Calu3 (cell line): ENCODE measurements around the gene PRRT1B. TPM values are rescaled to one million over a fixed set of nuclear protein-coding genes. Genes with fewer than 3 reads are reported as not detected.

ENCODE experiments used
- BruUV-seq: library from RNA; stranded (reverse); fragments of 400-500 nt; replicated peaks from 2 replicates; lab custom pipeline; 2021; lab: Mats Ljungman, UMichigan
- CTCF ChIA-PET: fragments of 300-600 bp; sonication (Branson Sonifier 250); formaldehyde crosslinking; loops from one replicate; lab custom pipeline; 2022; ENCODE audit warnings: antibody characterized with exemption; lab: Charles Lee
- DNase-seq: peaks from one replicate; pipeline ENCODE4 v3.0.0; 2022
- H3K27ac Mint-ChIP-seq: one replicate; pipeline ENCODE4 v1.8.0; 2022; ENCODE audit warnings: mixed read lengths; ENCODE audit not compliant: unreplicated experiment
- H3K27me3 Mint-ChIP-seq: one replicate; pipeline ENCODE4 v1.8.0; 2022; ENCODE audit warnings: mixed read lengths; ENCODE audit not compliant: unreplicated experiment
- H3K36me3 Mint-ChIP-seq: one replicate; pipeline ENCODE4 v1.8.0; 2022; ENCODE audit warnings: mild to moderate bottlenecking, moderate library complexity, mixed read lengths; ENCODE audit not compliant: insufficient read depth, unreplicated experiment
- H3K4me1 Mint-ChIP-seq: one replicate; pipeline ENCODE4 v1.8.0; 2022; ENCODE audit warnings: mild to moderate bottlenecking, low read depth, mixed read lengths; ENCODE audit not compliant: unreplicated experiment
- H3K4me3 Mint-ChIP-seq: one replicate; pipeline ENCODE4 v1.8.0; 2022; ENCODE audit warnings: mild to moderate bottlenecking, low read depth, moderate library complexity, mixed read lengths; ENCODE audit not compliant: unreplicated experiment
- H3K9me3 Mint-ChIP-seq: one replicate; pipeline ENCODE4 v1.8.0; 2022; ENCODE audit warnings: low read depth, mixed read lengths; ENCODE audit not compliant: unreplicated experiment
- intact Hi-C: fragments of 100-400 bp; cut with micrococcal nuclease; formaldehyde crosslinking; loops from one replicate; pipeline ENCODE4 v1.10.0; 2022; ENCODE audit not compliant: unreplicated experiment
- total RNA-seq: library from RNA; stranded (reverse); gene quantifications from 2 replicates; pipeline ENCODE4 v1.2.3, GENCODE V29; 2022
- TF ChIP-seq, protein P1 (sequence below): fragments of 200-600 bp; IDR thresholded peaks from one replicate; pipeline ENCODE4 v1.8.0; 2022; ENCODE audit warnings: antibody characterized with exemption; ENCODE audit not compliant: unreplicated experiment

Gene PRRT1B
- total RNA-seq, 1 experiment from 2014 or later = not detected

- Mint-ChIP-seq H3K4me3 (no peak overlapping the region), H3K27ac (no peak overlapping the region), H3K9me3 (no peaks in the 10 kb centered on the region), H3K36me3 (peaks cover 9% of the 10 kb centered on the region), H3K27me3 (peaks cover 74% of the 10 kb centered on the region), H3K4me1 (no peaks in the 10 kb centered on the region)
- TF ChIP-seq, protein P1, sequence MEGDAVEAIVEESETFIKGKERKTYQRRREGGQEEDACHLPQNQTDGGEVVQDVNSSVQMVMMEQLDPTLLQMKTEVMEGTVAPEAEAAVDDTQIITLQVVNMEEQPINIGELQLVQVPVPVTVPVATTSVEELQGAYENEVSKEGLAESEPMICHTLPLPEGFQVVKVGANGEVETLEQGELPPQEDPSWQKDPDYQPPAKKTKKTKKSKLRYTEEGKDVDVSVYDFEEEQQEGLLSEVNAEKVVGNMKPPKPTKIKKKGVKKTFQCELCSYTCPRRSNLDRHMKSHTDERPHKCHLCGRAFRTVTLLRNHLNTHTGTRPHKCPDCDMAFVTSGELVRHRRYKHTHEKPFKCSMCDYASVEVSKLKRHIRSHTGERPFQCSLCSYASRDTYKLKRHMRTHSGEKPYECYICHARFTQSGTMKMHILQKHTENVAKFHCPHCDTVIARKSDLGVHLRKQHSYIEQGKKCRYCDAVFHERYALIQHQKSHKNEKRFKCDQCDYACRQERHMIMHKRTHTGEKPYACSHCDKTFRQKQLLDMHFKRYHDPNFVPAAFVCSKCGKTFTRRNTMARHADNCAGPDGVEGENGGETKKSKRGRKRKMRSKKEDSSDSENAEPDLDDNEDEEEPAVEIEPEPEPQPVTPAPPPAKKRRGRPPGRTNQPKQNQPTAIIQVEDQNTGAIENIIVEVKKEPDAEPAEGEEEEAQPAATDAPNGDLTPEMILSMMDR = no peak
- CTCF ChIA-PET = no interaction called here
- no TSS peak for BruUV-seq
- intact Hi-C loops = no loop called here
- DNase-seq = no peak
Observed at GRCh38 chr9:131552030-131552429, 6.7 kb downstream of the PRRT1B start.

DNA sequence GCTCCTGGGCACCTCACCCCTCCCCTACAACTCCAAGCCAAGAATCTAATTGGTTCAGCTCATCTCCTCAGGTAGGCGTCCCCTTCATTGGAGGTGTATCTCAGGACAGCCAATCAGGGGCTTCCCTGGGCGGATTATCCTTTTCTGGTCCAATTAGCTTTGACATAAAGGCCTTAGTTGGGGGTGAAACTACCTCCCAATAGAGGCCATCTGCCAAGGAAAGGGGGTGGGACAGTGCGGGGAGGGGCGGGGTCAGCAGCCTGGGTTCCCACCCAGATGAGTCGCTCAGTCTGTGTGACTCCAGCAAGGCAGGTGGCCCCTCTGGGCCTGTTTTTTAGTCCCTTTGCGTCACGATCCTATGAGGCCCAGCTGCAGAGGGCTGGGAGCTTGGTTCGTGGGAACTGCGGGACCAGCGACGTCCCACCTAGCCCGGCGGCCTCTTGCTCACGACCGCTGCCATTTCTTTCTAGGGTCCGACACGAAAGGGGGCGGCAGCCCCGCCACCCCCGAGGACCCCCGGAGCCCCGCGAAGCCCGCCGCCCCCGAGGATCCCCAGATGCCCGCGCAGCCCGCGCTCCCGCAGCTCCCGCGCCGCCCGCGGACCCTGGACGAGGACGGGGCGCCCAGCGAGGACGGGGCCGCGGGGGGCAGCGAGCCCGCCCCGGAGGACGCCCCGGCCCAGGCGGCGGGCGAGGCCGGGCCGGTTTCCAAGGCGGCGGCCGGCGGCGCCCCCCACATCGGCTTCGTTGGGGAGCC, 8.9 kb downstream of the PRRT1B start:
- H3K36me3 Mint-ChIP-seq = peaks cover 9% of the 10 kb centered on the region
- no peak for DNase-seq
- no peak overlapping the region for H3K27ac Mint-ChIP-seq
- no peak overlapping the region for H3K4me3 Mint-ChIP-seq
- H3K27me3 Mint-ChIP-seq = peaks cover 56% of the 10 kb centered on the region
- no peaks in the 10 kb centered on the region for H3K4me1 Mint-ChIP-seq
- TF ChIP-seq, protein P1 = no peak
- CTCF ChIA-PET = interaction anchor here (0.6 kb wide), 2 partner anchors 21 to 165 kb away, joined by 3 to 11 read pairs; no protein-coding TSS in a partner anchor
- intact Hi-C loops = no loop called here
- BruUV-seq = no TSS peak
- H3K9me3 Mint-ChIP-seq = no peaks in the 10 kb centered on the region

DNA sequence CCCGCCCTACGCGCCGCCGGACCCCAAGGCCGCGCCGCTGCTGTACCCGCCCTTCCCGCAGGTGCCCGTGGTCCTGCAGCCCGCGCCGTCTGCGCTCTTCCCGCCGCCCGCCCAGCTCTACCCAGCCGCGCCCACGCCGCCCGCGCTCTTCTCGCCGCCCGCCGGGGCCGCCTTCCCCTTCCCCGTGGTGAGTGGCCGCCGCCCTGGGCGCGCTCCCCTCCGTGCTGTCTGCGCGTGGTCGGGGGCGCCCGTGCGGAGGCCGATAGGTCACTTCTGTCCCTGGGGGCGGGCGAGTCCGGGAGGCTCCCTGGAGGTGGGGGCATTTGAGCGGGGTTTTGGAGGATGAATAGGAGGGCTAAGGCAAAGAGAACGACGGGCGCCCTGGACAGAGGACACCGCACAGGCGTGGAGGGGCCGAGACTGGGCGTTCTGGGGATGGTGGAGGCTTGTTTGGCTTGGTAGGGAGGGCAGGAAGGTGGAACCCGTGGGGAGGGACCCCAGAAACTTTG, 9.6 kb downstream of the PRRT1B start:
- Mint-ChIP-seq H3K4me3 (no peak overlapping the region), H3K27me3 (peaks cover 49% of the 10 kb centered on the region), H3K27ac (no peak overlapping the region), H3K4me1 (no peaks in the 10 kb centered on the region), H3K9me3 (no peaks in the 10 kb centered on the region), H3K36me3 (peaks cover 9% of the 10 kb centered on the region)
- DNase-seq = no peak
- TF ChIP-seq, protein P1 = no peak
- CTCF ChIA-PET = no interaction called here
- BruUV-seq = no TSS peak
- intact Hi-C loops = no loop called here

GRCh38 chr9:131555841-131556673, 10.7 kb downstream of the PRRT1B start:
- peaks cover 38% of the 10 kb centered on the region for H3K27me3 Mint-ChIP-seq
- no TSS peak for BruUV-seq
- H3K27ac Mint-ChIP-seq = no peak overlapping the region
- H3K4me3 Mint-ChIP-seq = no peak overlapping the region
- peaks cover 5% of the 10 kb centered on the region for H3K4me1 Mint-ChIP-seq
- peaks cover 9% of the 10 kb centered on the region for H3K36me3 Mint-ChIP-seq
- TF ChIP-seq, protein P1 = no peak
- CTCF ChIA-PET = no interaction called here
- no peak for DNase-seq
- intact Hi-C loops = no loop called here
- no peaks in the 10 kb centered on the region for H3K9me3 Mint-ChIP-seq
